HCT116 (cell line): Measurements from ENCODE around the gene TMEM214. TPM values are rescaled to one million over a fixed set of nuclear protein-coding genes. Genes with fewer than 3 reads are reported as not detected.

ENCODE experiments used
- ATAC-seq: fragments of 200-7000 bp; cut with Tn5 transposase; 2 replicates; pipeline ENCODE4 v1.9.1; 2020; ENCODE audit warnings: mild to moderate bottlenecking, moderate library complexity
- BruUV-seq: library from RNA; stranded (reverse); fragments of 400-500 nt; replicated peaks from 2 replicates; lab custom pipeline; 2021; lab: Mats Ljungman, UMichigan
- CTCF ChIA-PET: fragments of 300-600 bp; sonication (Branson Sonifier 250); formaldehyde crosslinking; loops from one replicate; lab custom pipeline; 2021; ENCODE audit warnings: antibody characterized with exemption; lab: Charles Lee
- POLR2A ChIA-PET: fragments of 300-600, 350-600 bp; sonication (Branson Sonifier 250); formaldehyde crosslinking; loops from one replicate; lab custom pipeline; 2021; ENCODE audit warnings: antibody characterized with exemption; lab: Charles Lee
- RAD21 ChIA-PET, 2 experiments: fragments of 300-600 bp; sonication (Branson Sonifier 250); formaldehyde crosslinking; loops; one replicate each; lab custom pipeline; 2023; ENCODE audit warnings: low total read pairs in 2 of 2; ENCODE audit not compliant: uncharacterized antibody in 2 of 2, unreplicated experiment in 2 of 2, low non-redundant PET in 1 of 2; lab: Charles Lee
- DNase-seq: peaks from one replicate; pipeline ENCODE4 v3.0.0-alpha.2; 2010; ENCODE audit warnings: low read depth, low spot score
- H2AFZ ChIP-seq: fragments of 200-600 bp; shearing (Covaris generic), sonication (generic); 2 replicates; pipeline ENCODE4 v1.6.1; 2017; ENCODE audit warnings: low read depth, mixed run types, mixed read lengths, antibody characterized with exemption, low read length; ENCODE audit not compliant: poor library complexity, severe bottlenecking
- H3K27ac ChIP-seq: 2 replicates; pipeline ENCODE4 v1.5.1; 2012; ENCODE audit warnings: low read depth, low read length
- H3K27me3 ChIP-seq: fragments of 200-600 bp; sonication (generic); 2 replicates; pipeline ENCODE4 v1.6.1; 2016; ENCODE audit warnings: mixed run types, low read length, mixed read lengths; ENCODE audit not compliant: insufficient read depth
- H3K36me3 ChIP-seq, 2 experiments: fragments of 200-500 bp in 1 of 2; fragments of 200-600 bp in 1 of 2; sonication (Bioruptor generic) in 1 of 2; sonication (generic) in 1 of 2; 2 replicates each; pipeline versions ENCODE4 v1.5.1 to v1.6.1; 2014 to 2016; ENCODE audit warnings: low read length in 2 of 2, inconsistent platforms in 1 of 2, mixed read lengths in 1 of 2, mixed run types in 1 of 2; ENCODE audit not compliant: insufficient read depth in 2 of 2, control insufficient read depth in 1 of 2
- H3K4me1 ChIP-seq, 2 experiments: fragments of 200-600 bp in 1 of 2; sonication (generic) in 1 of 2; 2 replicates each; pipeline versions ENCODE4 v1.5.1 to v1.6.1; 2012 to 2017; ENCODE audit warnings: low read length in 2 of 2, inconsistent platforms in 1 of 2, mild to moderate bottlenecking in 1 of 2, mixed read lengths in 1 of 2, mixed run types in 1 of 2, moderate library complexity in 1 of 2; ENCODE audit not compliant: insufficient read depth in 2 of 2, control insufficient read depth in 1 of 2
- H3K4me2 ChIP-seq: fragments of 200-600 bp; sonication (generic); 2 replicates; pipeline ENCODE4 v1.6.1; 2017; ENCODE audit warnings: mixed run types, low read length, mixed read lengths
- H3K4me3 ChIP-seq, 2 experiments: fragments of 200-600 bp in 1 of 2; sonication (generic) in 1 of 2; replicated peaks in 1 of 2; 2 replicates each; pipeline ENCODE4 v1.5.1; 2011 to 2016; ENCODE audit warnings: low read length in 2 of 2, control low read depth in 1 of 2, low read depth in 1 of 2, mild to moderate bottlenecking in 1 of 2, mixed read lengths in 1 of 2, mixed run types in 1 of 2
- H3K79me2 ChIP-seq: fragments of 200-600 bp; sonication (generic); 2 replicates; pipeline ENCODE4 v1.6.1; 2017; ENCODE audit warnings: mild to moderate bottlenecking, mixed run types, low read length, moderate library complexity, mixed read lengths; ENCODE audit not compliant: insufficient read depth
- H3K9ac ChIP-seq: fragments of 200-600 bp; sonication (generic); 2 replicates; pipeline ENCODE4 v1.6.1; 2016; ENCODE audit warnings: low read length, mixed read lengths
- H3K9me2 ChIP-seq: fragments of 200-600 bp; sonication (generic), shearing (Covaris generic); 2 replicates; pipeline ENCODE4 v1.6.1; 2017; ENCODE audit warnings: mixed run types, mild to moderate bottlenecking, moderate library complexity; ENCODE audit not compliant: insufficient read depth
- H3K9me3 ChIP-seq, 2 experiments: fragments of 200-500 bp in 1 of 2; fragments of 200-600 bp in 1 of 2; sonication (Bioruptor generic) in 1 of 2; sonication (generic) in 1 of 2; 2 replicates each; pipeline ENCODE4 v1.6.1; 2014 to 2017; ENCODE audit warnings: low read length in 2 of 2, mixed read lengths in 2 of 2, inconsistent platforms in 1 of 2, low read depth in 1 of 2, mild to moderate bottlenecking in 1 of 2, mixed run types in 1 of 2, moderate library complexity in 1 of 2; ENCODE audit not compliant: control insufficient read depth in 1 of 2, insufficient read depth in 1 of 2
- H4K20me1 ChIP-seq: fragments of 200-600 bp; sonication (generic), shearing (Covaris generic); 2 replicates; pipeline ENCODE4 v1.6.1; 2017; ENCODE audit warnings: mixed run types, mild to moderate bottlenecking, moderate library complexity; ENCODE audit not compliant: insufficient read depth
- ATF3 ChIP-seq: IDR thresholded peaks from 2 replicates; pipeline ENCODE4 v1.6.1; 2012
- CBX3 ChIP-seq: IDR thresholded peaks from 2 replicates; pipeline ENCODE4 v1.6.1; 2012; ENCODE audit warnings: low read depth
- CEBPB ChIP-seq: IDR thresholded peaks from 2 replicates; pipeline ENCODE4 v1.6.1; 2012; ENCODE audit warnings: low read depth
- EZH2phosphoT487 ChIP-seq: fragments of 200-600 bp; IDR thresholded peaks from 2 replicates; pipeline ENCODE4 v1.6.1; 2018; ENCODE audit warnings: antibody characterized with exemption, borderline replicate concordance
- FOSL1 ChIP-seq: IDR thresholded peaks from 2 replicates; pipeline ENCODE4 v1.6.1; 2012; ENCODE audit warnings: low read depth
- MAX ChIP-seq: IDR thresholded peaks from 2 replicates; pipeline ENCODE4 v1.6.1; 2012
- POLR2AphosphoS5 ChIP-seq: IDR thresholded peaks from 2 replicates; pipeline ENCODE4 v1.6.1; 2011; ENCODE audit warnings: mild to moderate bottlenecking, low read depth, low read length, moderate library complexity
- REST ChIP-seq: IDR thresholded peaks from 2 replicates; pipeline ENCODE4 v1.6.1; 2012; ENCODE audit warnings: low read depth
- SIN3A ChIP-seq: IDR thresholded peaks from 2 replicates; pipeline ENCODE4 v1.6.1; 2012; ENCODE audit warnings: low read depth
- SRF ChIP-seq: IDR thresholded peaks from 2 replicates; pipeline ENCODE4 v1.6.1; 2012; ENCODE audit warnings: low read depth
- TCF7L2 ChIP-seq: IDR thresholded peaks from 2 replicates; pipeline ENCODE4 v1.7.0; 2011; ENCODE audit warnings: borderline replicate concordance, inconsistent platforms; ENCODE audit not compliant: insufficient read depth, insufficient read length; ENCODE audit errors: extremely low read depth
- YY1 ChIP-seq: IDR thresholded peaks from 2 replicates; pipeline ENCODE4 v1.6.1; 2011; ENCODE audit warnings: low read length, low read depth, moderate library complexity, mild to moderate bottlenecking; ENCODE audit not compliant: insufficient replicate concordance; ENCODE audit errors: extremely low read depth
- ZBTB33 ChIP-seq: IDR thresholded peaks from 2 replicates; pipeline ENCODE4 v1.6.1; 2011; ENCODE audit warnings: mild to moderate bottlenecking, low read length, moderate library complexity; ENCODE audit not compliant: insufficient replicate concordance; ENCODE audit errors: extremely low read depth
- ZFX ChIP-seq: fragments of 450-650 bp; IDR thresholded peaks from 2 replicates; pipeline ENCODE4 v1.6.1; 2017
- ZNF274 ChIP-seq: fragments of 200-500 bp; sonication (Bioruptor generic); IDR thresholded peaks from 2 replicates; pipeline ENCODE4 v1.6.1; 2014; ENCODE audit warnings: mild to moderate bottlenecking, low read depth, low read length, inconsistent platforms
- intact Hi-C: fragments of 100-400 bp; cut with micrococcal nuclease; formaldehyde crosslinking; loops from 2 replicates; pipeline ENCODE4 v1.10.0; 2022
- total RNA-seq: library from RNA; stranded (reverse); gene quantifications from one replicate; pipeline ENCODE4 v1.2.1, GENCODE V29; 2021; ENCODE audit not compliant: unreplicated experiment

The TMEM214 gene
- total RNA-seq, 1 experiment from 2014 or later: 69.8 TPM

GRCh38 chr2:27039871-27040270, 7.1 kb downstream of the TMEM214 start:
- POLR2A ChIA-PET: no interaction called here
- peaks cover 39 to 51% of the 10 kb centered on the region in 2 experiments; a peak in 3 of 4 replicates for H3K36me3 ChIP-seq
- CTCF ChIA-PET: interaction anchor here (1.2 kb wide), 1 partner anchor 78 kb away, joined by 3 read pairs; no protein-coding TSS in a partner anchor
- no peak overlapping the region for H3K9ac ChIP-seq
- H3K4me1 ChIP-seq: no peaks in the 10 kb centered on the region
- peaks cover 10% of the 10 kb centered on the region; the same call in 1 of the 2 replicates for H3K79me2 ChIP-seq
- intact Hi-C loops: no loop called here
- no peak for ATAC-seq
- H3K27me3 ChIP-seq: no peaks in the 10 kb centered on the region
- peaks cover 5% of the 10 kb centered on the region; the same call in 1 of the 2 replicates for H4K20me1 ChIP-seq
- no peak overlapping the region for H3K4me2 ChIP-seq
- H3K4me3 ChIP-seq: no peak overlapping the region
- no peak for DNase-seq
- TF ChIP-seq TCF7L2: no peak
- TF ChIP-seq ZBTB33: no peak
- no peak for TF ChIP-seq ZFX
- TF ChIP-seq FOSL1: no peak
- no peak for TF ChIP-seq POLR2AphosphoS5
- TF ChIP-seq EZH2phosphoT487: no peak
- no peak for TF ChIP-seq ZNF274
- no peak for TF ChIP-seq REST
- TF ChIP-seq SRF: no peak
- TF ChIP-seq YY1: no peak
- no peak for TF ChIP-seq ATF3
- TF ChIP-seq CEBPB: no peak
- no peak for TF ChIP-seq CBX3
- TF ChIP-seq MAX: no peak
- no peak for TF ChIP-seq SIN3A
- TF ChIP-seq, all 23 proteins: peak for 0
- Histone ChIP-seq H3K9me2 (no peaks in the 10 kb centered on the region), H3K27ac (no peak overlapping the region), H2AFZ (no peak overlapping the region), H3K9me3 (no peaks in the 10 kb centered on the region)
- BruUV-seq: no TSS peak
- RAD21 ChIA-PET: no interaction called here
